NCI-H1105 (cell line): ENCODE measurements around the gene TMEM169.
"Not testable (repeated sequence)": the region's sequence is repeated elsewhere in the genome, so short reads cannot be mapped to it uniquely, and the experiment has no call there.

Experiments used
- DNase-seq: peaks from one replicate; lab custom pipeline; 2025; lab: John Stamatoyannopoulos, UW

TMEM169 gene

GRCh38 chr2:216131175-216131926 lies 49.6 kb downstream of the TMEM169 start:
- DNase-seq = no peak

DNA sequence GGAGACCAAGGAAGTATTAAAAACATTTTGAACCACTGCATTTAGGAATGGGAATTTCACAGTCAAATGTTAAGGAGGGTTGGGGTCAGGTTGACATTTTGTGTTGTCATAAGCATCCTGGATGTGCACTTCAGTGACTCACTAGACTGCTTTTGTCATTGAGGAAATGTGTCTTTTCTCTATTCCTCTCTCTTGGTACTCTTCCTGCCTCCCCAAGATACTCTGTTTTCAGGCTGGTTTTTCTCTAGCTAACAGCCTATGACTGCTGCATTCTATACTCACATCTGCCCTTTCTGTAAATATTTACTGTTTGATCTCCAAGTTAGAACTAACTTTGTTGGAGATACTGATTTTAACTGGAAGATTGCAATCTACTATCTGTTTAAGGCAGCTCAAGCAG lies 50.9 kb downstream of the TMEM169 start:
- no peak for DNase-seq

GRCh38 chr2:216133397-216133796 lies 51.7 kb downstream of the TMEM169 start:
- no peak for DNase-seq

GRCh38 chr2:216134958-216135541 lies 53.3 kb downstream of the TMEM169 start:
- no peak for DNase-seq

DNA sequence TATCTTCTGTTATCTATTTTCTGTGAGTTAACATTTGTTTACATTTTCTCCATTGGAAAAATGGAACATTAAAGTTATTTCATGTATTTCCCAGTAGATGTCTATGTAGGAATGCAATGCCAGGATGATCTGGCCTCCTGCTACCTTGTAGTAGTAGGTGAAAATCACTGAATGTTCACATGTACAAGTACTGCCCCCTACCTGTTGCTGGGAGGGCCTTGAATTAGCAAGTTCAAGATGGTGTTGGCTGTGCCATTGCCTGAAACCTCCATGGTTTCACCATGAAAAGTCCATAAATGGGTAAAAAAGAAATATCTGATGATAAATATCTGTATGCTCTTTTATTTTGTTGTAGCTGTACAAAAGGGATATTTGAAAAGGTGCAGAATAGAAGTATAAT lies 58.2 kb downstream of the TMEM169 start:
- no peak for DNase-seq

DNA sequence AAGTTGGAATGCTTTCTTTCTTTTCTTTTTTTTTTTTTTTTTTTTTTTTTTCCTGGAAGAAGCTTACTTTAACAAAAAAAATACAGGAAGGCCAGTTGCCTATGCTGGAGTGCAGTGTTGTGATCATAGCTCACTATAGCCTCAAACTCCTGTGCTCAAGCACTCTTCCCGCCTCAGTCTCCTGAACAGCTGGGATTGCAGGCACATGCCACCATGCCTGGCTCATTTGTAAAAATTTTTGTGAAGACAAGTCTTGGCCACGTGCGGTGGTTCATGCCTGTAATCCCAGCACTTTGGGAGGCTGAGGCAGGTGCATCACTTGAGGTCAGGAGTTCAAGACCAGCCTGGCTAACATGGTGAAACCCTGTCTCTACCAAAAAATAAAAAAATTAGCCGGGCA lies 59.8 kb downstream of the TMEM169 start:
- not testable (repeated sequence) for DNase-seq

GRCh38 chr2:216142540-216142939 lies 60.8 kb downstream of the TMEM169 start:
- no peak for DNase-seq

GRCh38 chr2:216144372-216144771 lies 62.7 kb downstream of the TMEM169 start:
- DNase-seq = no peak

- no peak for DNase-seq
Measured at GRCh38 chr2:216144857-216145256, 63.1 kb downstream of the TMEM169 start.

- no peak for DNase-seq
Measured at GRCh38 chr2:216146573-216146972, 64.9 kb downstream of the TMEM169 start.

- no peak for DNase-seq
Measured at GRCh38 chr2:216147172-216148131, 65.7 kb downstream of the TMEM169 start.

- DNase-seq = no peak
Measured at GRCh38 chr2:216148983-216149382, 67.3 kb downstream of the TMEM169 start.

DNA sequence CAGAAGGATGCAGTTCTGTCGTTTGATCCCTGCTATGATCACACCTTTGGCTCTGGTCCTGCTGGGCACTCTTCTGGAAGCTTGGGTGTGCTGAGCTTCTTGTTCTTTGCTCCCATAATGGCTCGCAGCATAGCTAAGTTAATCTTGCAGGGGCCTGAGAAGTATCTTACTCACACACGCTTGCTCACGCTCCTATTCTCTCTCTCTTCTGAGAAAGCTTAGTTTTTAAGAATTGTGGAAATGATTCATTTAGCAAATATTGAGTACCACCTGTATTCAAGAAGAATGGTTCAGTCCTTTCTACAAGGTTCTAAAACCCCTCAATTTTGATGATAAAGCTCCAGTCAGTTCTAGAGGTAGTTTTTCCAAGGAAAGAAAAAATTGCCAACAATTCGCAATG lies 68.0 kb downstream of the TMEM169 start:
- no peak for DNase-seq

GRCh38 chr2:216151313-216152025 lies 69.8 kb downstream of the TMEM169 start:
- DNase-seq = no peak
